GM12891 (cell line): ENCODE measurements around the gene CYFIP2.

Source experiments
- POLR2A ChIP-seq: IDR thresholded peaks from 2 replicates; pipeline ENCODE4 v1.6.1; 2011; ENCODE audit warnings: low read depth, low read length, control low read depth
- POLR2AphosphoS5 ChIP-seq: IDR thresholded peaks from 2 replicates; pipeline ENCODE4 v1.6.1; 2011; ENCODE audit warnings: low read depth, low read length, control low read depth
- POU2F2 ChIP-seq: IDR thresholded peaks from 2 replicates; pipeline ENCODE4 v1.6.1; 2011; ENCODE audit warnings: low read depth, mild to moderate bottlenecking, control low read depth, low read length, moderate library complexity
- SPI1 ChIP-seq: IDR thresholded peaks from 2 replicates; pipeline ENCODE4 v1.6.1; 2011; ENCODE audit warnings: low read depth, low read length, control low read depth
- TAF1 ChIP-seq: IDR thresholded peaks from 2 replicates; pipeline ENCODE4 v1.6.1; 2011; ENCODE audit warnings: low read depth, low read length, control low read depth

- TF ChIP-seq POLR2A (no peak), TAF1 (no peak), POLR2AphosphoS5 (no peak), POU2F2 (no peak), SPI1 (no peak)
Observed at GRCh38 chr5:157233515-157233914, 32.4 kb upstream of the CYFIP2 start.
